ENCODE results near the gene C1orf50. TPM values are rescaled to one million over a fixed set of nuclear protein-coding genes. Genes with fewer than 3 reads are reported as not detected.

Gene C1orf50
- total RNA-seq, 1 experiment from 2014 or later, result 5.5 TPM

- no peak overlapping the region for H3K4me3 ChIP-seq (ENCODE audit: low read length)
- no peaks in the 10 kb centered on the region for H3K36me3 ChIP-seq (ENCODE audit: insufficient read depth, low read length)
- H3K79me2 ChIP-seq (ENCODE audit: low read length), result no peaks in the 10 kb centered on the region
- no peaks in the 10 kb centered on the region for H3K27me3 ChIP-seq (ENCODE audit: low read length)
- no peak overlapping the region for H3K9ac ChIP-seq (ENCODE audit: low read length)
- H3K27ac ChIP-seq (ENCODE audit: low read length), result no peak overlapping the region
- DNase-seq, result no peak
- peaks cover 22% of the 10 kb centered on the region for H3K4me1 ChIP-seq (ENCODE audit: low read length)
- H4K20me1 ChIP-seq (ENCODE audit: insufficient read depth, low read depth, low read length), result no peaks in the 10 kb centered on the region
- H3K9me3 ChIP-seq (ENCODE audit: low read length), result no peaks in the 10 kb centered on the region
- H2AFZ ChIP-seq (ENCODE audit: low read length), result no peak overlapping the region
- no peak overlapping the region for H3K4me2 ChIP-seq (ENCODE audit: low read depth, low read length, poor library complexity, severe bottlenecking)
- no peaks in the 10 kb centered on the region for H3K9me2 ChIP-seq (replicated peaks; ENCODE audit: insufficient read depth, low read length)
Measured at GRCh38 chr1:42820813-42821212, 53.8 kb downstream of the C1orf50 start.

GRCh38 chr1:42821690-42822089 lies 54.6 kb downstream of the C1orf50 start:
- Histone ChIP-seq H3K27ac (ENCODE audit: low read length) (no peak overlapping the region), H3K79me2 (ENCODE audit: low read length) (no peaks in the 10 kb centered on the region), H2AFZ (ENCODE audit: low read length) (no peak overlapping the region), H3K9me3 (ENCODE audit: low read length) (no peaks in the 10 kb centered on the region), H3K36me3 (ENCODE audit: insufficient read depth, low read length) (no peaks in the 10 kb centered on the region), H3K9me2 (replicated peaks; ENCODE audit: insufficient read depth, low read length) (no peaks in the 10 kb centered on the region), H4K20me1 (ENCODE audit: insufficient read depth, low read depth, low read length) (no peaks in the 10 kb centered on the region), H3K4me3 (ENCODE audit: low read length) (no peak overlapping the region), H3K4me1 (ENCODE audit: low read length) (peaks cover 14% of the 10 kb centered on the region), H3K4me2 (ENCODE audit: low read depth, low read length, poor library complexity, severe bottlenecking) (no peak overlapping the region), H3K9ac (ENCODE audit: low read length) (no peak overlapping the region), H3K27me3 (ENCODE audit: low read length) (no peaks in the 10 kb centered on the region)
- no peak for DNase-seq

GRCh38 chr1:42822800-42823392 lies 55.8 kb downstream of the C1orf50 start:
- Histone ChIP-seq H3K36me3 (ENCODE audit: insufficient read depth, low read length) (no peaks in the 10 kb centered on the region), H3K27me3 (ENCODE audit: low read length) (no peaks in the 10 kb centered on the region), H3K79me2 (ENCODE audit: low read length) (no peaks in the 10 kb centered on the region), H3K9me3 (ENCODE audit: low read length) (no peaks in the 10 kb centered on the region), H3K4me3 (ENCODE audit: low read length) (no peak overlapping the region), H4K20me1 (ENCODE audit: insufficient read depth, low read depth, low read length) (no peaks in the 10 kb centered on the region), H3K9me2 (replicated peaks; ENCODE audit: insufficient read depth, low read length) (no peaks in the 10 kb centered on the region), H2AFZ (ENCODE audit: low read length) (no peak overlapping the region), H3K9ac (ENCODE audit: low read length) (no peak overlapping the region), H3K4me2 (ENCODE audit: low read depth, low read length, poor library complexity, severe bottlenecking) (no peak overlapping the region), H3K4me1 (ENCODE audit: low read length) (peaks cover 8% of the 10 kb centered on the region), H3K27ac (ENCODE audit: low read length) (no peak overlapping the region)
- no peak for DNase-seq

GRCh38 chr1:42824481-42825035 lies 57.5 kb downstream of the C1orf50 start:
- H3K4me3 ChIP-seq (ENCODE audit: low read length), result no peak overlapping the region
- no peak overlapping the region for H3K4me2 ChIP-seq (ENCODE audit: low read depth, low read length, poor library complexity, severe bottlenecking)
- H3K9me2 ChIP-seq (replicated peaks; ENCODE audit: insufficient read depth, low read length), result no peaks in the 10 kb centered on the region
- no peak overlapping the region for H2AFZ ChIP-seq (ENCODE audit: low read length)
- no peaks in the 10 kb centered on the region for H4K20me1 ChIP-seq (ENCODE audit: insufficient read depth, low read depth, low read length)
- no peak overlapping the region for H3K27ac ChIP-seq (ENCODE audit: low read length)
- DNase-seq, result no peak
- H3K36me3 ChIP-seq (ENCODE audit: insufficient read depth, low read length), result no peaks in the 10 kb centered on the region
- no peaks in the 10 kb centered on the region for H3K79me2 ChIP-seq (ENCODE audit: low read length)
- no peaks in the 10 kb centered on the region for H3K9me3 ChIP-seq (ENCODE audit: low read length)
- no peak overlapping the region for H3K9ac ChIP-seq (ENCODE audit: low read length)
- H3K4me1 ChIP-seq (ENCODE audit: low read length), result peaks cover 7% of the 10 kb centered on the region
- no peaks in the 10 kb centered on the region for H3K27me3 ChIP-seq (ENCODE audit: low read length)

- Histone ChIP-seq H3K4me1 (ENCODE audit: low read length) (peaks cover 7% of the 10 kb centered on the region), H2AFZ (ENCODE audit: low read length) (no peak overlapping the region), H3K9ac (ENCODE audit: low read length) (no peak overlapping the region)
Measured at GRCh38 chr1:42825036-42825851, 58.2 kb downstream of the C1orf50 start.

More at GRCh38 chr1:42825036-42825851, 58.2 kb downstream of the C1orf50 start:
- Histone ChIP-seq H3K4me2 (ENCODE audit: low read depth, low read length, poor library complexity, severe bottlenecking) (no peak overlapping the region), H3K9me2 (replicated peaks; ENCODE audit: insufficient read depth, low read length) (no peaks in the 10 kb centered on the region), H3K9me3 (ENCODE audit: low read length) (no peaks in the 10 kb centered on the region), H4K20me1 (ENCODE audit: insufficient read depth, low read depth, low read length) (no peaks in the 10 kb centered on the region), H3K27ac (ENCODE audit: low read length) (no peak overlapping the region), H3K27me3 (ENCODE audit: low read length) (no peaks in the 10 kb centered on the region), H3K79me2 (ENCODE audit: low read length) (no peaks in the 10 kb centered on the region), H3K36me3 (ENCODE audit: insufficient read depth, low read length) (no peaks in the 10 kb centered on the region), H3K4me3 (ENCODE audit: low read length) (no peak overlapping the region)
- no peak for DNase-seq

Other genes starting within 250 kb of the C1orf50 start
- gene PPIH, start 108.8 kb upstream of the C1orf50 start, total RNA-seq (2014; rRNA removed; shearing (Covaris generic); ENCODE audit: low replicate concordance), result 42.1 and 53.0 TPM in 2 replicates
- 652 and 1,200 TPM in 2 replicates for gene YBX1, start 84.8 kb upstream of the C1orf50 start, total RNA-seq (2014; rRNA removed; shearing (Covaris generic); ENCODE audit: low replicate concordance)
- gene CLDN19, start 27.0 kb upstream of the C1orf50 start, total RNA-seq (2014; rRNA removed; shearing (Covaris generic); ENCODE audit: low replicate concordance), result not detected in 2 replicates
- gene P3H1, start 221 bp upstream of the C1orf50 start, total RNA-seq (2014; rRNA removed; shearing (Covaris generic); ENCODE audit: low replicate concordance), result 18.1 and 49.1 TPM in 2 replicates
- gene TMEM269, start 17.7 kb downstream of the C1orf50 start, total RNA-seq (2014; rRNA removed; shearing (Covaris generic); ENCODE audit: low replicate concordance), result not detected in 2 replicates
- gene ERMAP, start 49.9 kb downstream of the C1orf50 start, total RNA-seq (2014; rRNA removed; shearing (Covaris generic); ENCODE audit: low replicate concordance), result 0.54 and 1.6 TPM in 2 replicates
- gene SVBP, start 50.1 kb downstream of the C1orf50 start, total RNA-seq (2014; rRNA removed; shearing (Covaris generic); ENCODE audit: low replicate concordance), result 18.2 and 45.4 TPM in 2 replicates
- gene ZNF691, start 79.4 kb downstream of the C1orf50 start, total RNA-seq (2014; rRNA removed; shearing (Covaris generic); ENCODE audit: low replicate concordance), result 15.4 and 18.3 TPM in 2 replicates
- gene SLC2A1, start 191.6 kb downstream of the C1orf50 start, total RNA-seq (2014; rRNA removed; shearing (Covaris generic); ENCODE audit: low replicate concordance), result 72.2 and 83.8 TPM in 2 replicates

All from Karpas-422 (cell line).